ENCODE measurements around the gene GNG3. TPM values are rescaled to one million over a fixed set of nuclear protein-coding genes. Genes with fewer than 3 reads are reported as not detected.

Gene GNG3
- total and polyA plus RNA-seq, 2 experiments from 2014 or later = 2.1 to 7.2 TPM

DNA sequence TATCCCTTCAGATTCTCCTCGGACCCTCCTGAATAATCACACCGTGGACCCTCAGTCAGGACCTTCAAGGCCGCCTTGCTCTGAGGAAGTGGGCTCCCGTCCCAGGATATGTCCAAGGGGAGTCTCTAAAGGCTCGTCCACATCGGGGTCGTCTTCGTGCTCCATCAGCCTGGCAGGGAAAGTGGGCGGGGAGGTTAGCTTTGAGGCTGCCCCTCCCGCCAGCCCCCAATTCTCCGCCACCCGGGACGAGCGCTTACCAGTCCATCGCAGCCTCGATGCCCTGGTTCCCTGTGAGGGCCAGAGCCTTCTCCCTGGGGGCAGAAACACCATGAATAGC, 29.1 kb upstream of the GNG3 start (continued):
- TF ChIP-seq ETS1 (IDR thresholded peaks at IDR 0.05) (no peak), ZNF114 (CRISPR knock-in tag; IDR thresholded peaks at IDR 0.05) (no peak), EZH2 (IDR thresholded peaks at IDR 0.05; ENCODE audit: low read depth, unreplicated experiment) (no peak)
- TF ChIP-seq, protein P1, sequence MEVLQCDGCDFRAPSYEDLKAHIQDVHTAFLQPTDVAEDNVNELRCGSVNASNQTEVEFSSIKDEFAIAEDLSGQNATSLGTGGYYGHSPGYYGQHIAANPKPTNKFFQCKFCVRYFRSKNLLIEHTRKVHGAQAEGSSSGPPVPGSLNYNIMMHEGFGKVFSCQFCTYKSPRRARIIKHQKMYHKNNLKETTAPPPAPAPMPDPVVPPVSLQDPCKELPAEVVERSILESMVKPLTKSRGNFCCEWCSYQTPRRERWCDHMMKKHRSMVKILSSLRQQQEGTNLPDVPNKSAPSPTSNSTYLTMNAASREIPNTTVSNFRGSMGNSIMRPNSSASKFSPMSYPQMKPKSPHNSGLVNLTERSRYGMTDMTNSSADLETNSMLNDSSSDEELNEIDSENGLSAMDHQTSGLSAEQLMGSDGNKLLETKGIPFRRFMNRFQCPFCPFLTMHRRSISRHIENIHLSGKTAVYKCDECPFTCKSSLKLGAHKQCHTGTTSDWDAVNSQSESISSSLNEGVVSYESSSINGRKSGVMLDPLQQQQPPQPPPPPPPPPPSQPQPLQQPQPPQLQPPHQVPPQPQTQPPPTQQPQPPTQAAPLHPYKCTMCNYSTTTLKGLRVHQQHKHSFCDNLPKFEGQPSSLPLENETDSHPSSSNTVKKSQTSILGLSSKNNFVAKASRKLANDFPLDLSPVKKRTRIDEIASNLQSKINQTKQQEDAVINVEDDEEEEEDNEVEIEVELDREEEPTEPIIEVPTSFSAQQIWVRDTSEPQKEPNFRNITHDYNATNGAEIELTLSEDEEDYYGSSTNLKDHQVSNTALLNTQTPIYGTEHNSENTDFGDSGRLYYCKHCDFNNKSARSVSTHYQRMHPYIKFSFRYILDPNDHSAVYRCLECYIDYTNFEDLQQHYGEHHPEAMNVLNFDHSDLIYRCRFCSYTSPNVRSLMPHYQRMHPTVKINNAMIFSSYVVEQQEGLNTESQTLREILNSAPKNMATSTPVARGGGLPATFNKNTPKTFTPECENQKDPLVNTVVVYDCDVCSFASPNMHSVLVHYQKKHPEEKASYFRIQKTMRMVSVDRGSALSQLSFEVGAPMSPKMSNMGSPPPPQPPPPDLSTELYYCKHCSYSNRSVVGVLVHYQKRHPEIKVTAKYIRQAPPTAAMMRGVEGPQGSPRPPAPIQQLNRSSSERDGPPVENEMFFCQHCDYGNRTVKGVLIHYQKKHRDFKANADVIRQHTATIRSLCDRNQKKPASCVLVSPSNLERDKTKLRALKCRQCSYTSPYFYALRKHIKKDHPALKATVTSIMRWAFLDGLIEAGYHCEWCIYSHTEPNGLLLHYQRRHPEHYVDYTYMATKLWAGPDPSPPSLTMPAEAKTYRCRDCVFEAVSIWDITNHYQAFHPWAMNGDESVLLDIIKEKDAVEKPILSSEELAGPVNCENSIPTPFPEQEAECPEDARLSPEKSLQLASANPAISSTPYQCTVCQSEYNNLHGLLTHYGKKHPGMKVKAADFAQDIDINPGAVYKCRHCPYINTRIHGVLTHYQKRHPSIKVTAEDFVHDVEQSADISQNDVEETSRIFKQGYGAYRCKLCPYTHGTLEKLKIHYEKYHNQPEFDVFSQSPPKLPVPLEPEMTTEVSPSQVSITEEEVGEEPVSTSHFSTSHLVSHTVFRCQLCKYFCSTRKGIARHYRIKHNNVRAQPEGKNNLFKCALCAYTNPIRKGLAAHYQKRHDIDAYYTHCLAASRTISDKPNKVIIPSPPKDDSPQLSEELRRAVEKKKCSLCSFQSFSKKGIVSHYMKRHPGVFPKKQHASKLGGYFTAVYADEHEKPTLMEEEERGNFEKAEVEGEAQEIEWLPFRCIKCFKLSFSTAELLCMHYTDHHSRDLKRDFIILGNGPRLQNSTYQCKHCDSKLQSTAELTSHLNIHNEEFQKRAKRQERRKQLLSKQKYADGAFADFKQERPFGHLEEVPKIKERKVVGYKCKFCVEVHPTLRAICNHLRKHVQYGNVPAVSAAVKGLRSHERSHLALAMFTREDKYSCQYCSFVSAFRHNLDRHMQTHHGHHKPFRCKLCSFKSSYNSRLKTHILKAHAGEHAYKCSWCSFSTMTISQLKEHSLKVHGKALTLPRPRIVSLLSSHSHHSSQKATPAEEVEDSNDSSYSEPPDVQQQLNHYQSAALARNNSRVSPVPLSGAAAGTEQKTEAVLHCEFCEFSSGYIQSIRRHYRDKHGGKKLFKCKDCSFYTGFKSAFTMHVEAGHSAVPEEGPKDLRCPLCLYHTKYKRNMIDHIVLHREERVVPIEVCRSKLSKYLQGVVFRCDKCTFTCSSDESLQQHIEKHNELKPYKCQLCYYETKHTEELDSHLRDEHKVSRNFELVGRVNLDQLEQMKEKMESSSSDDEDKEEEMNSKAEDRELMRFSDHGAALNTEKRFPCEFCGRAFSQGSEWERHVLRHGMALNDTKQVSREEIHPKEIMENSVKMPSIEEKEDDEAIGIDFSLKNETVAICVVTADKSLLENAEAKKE (CRISPR knock-in tag; IDR thresholded peaks at IDR 0.05) = no peak

DNA sequence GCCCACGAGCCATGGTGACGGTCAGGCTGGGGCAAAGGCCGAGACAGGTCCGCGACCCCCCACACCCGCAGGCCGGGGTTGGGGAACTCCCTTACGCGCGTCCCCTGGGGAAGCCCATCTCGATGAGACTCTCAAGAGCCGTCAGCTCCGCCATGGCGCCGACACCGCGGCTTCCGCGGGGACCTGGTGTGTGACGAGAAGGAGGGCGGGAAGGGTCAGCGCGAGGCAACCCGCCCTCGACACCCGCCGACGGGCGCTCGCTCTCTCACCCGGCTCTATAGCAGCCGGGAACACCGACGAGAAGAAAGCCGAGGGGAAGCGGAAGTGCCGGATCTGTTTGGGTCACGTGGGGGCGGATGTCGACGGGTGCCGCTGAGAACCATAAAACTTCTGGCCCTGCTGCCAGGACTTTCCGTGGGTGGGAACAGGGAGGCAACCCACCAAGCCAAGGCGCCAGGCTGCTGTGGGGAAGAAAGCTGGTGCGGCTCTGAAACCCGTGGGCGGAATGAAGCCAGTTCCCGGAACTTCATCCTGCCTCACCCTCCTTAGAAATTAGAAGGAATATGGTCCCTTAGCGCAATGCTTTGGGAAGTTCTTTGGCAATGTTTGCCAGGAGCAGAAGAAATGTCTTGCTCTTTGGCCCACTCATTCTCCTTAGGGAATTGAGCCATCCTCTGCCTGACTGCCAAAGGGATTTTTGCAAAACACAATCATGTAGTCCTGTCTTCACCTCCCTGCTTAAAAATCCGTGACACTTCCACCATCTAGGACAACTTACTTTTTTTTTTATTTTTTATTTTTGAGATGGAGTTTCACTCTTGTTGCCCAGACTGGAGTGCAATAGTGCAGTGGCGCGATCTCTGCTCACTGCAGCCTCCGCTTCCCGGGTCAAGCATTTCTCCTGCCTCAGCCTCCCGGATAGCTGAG, 28.4 kb upstream of the GNG3 start, which contains the start of gene UBXN1:
Gene UBXN1 (minus strand): TSS at position 304 of the 927 bp plus-strand sequence. CDS start 150 bp downstream, at position 154.
- ATAC-seq (peak; percentile 89), DNase-seq (ENCODE audit: low spot score) (peak; percentile 92)
- Histone ChIP-seq H3K27me3 (ENCODE audit: insufficient read depth) (no peaks in the 10 kb centered on the region), H3K4me2 (peak within 1 kb of the TSS; percentile 98), H3K27ac (ENCODE audit: low read depth) (peak within 1 kb of the TSS; percentile 69), H4K20me1 (replicated peaks; ENCODE audit: insufficient read depth) (no peaks in the 10 kb centered on the region), H2AFZ (peak within 1 kb of the TSS; percentile 87), H3K9me2 (ENCODE audit: insufficient read depth) (no peaks in the 10 kb centered on the region), H3K4me3 (peak within 1 kb of the TSS; percentile 99), H3K4me1 (ENCODE audit: insufficient read depth) (peaks cover 11% of the 10 kb centered on the region), H3F3A (replicated peaks; ENCODE audit: low read depth) (peaks cover 22% of the 10 kb centered on the region), H3K79me2 (replicated peaks; ENCODE audit: insufficient read depth) (peaks cover 17% of the 10 kb centered on the region), H3K36me3 (ENCODE audit: insufficient read depth) (no peaks in the 10 kb centered on the region)
- H3K4me3 Mint-ChIP-seq = peak within 1 kb of the TSS; percentile 80
- peak within 1 kb of the TSS; percentile 95 for H3K27ac Mint-ChIP-seq
- H3K27me3 Mint-ChIP-seq (ENCODE audit: insufficient read depth, low read depth, poor library complexity) = peaks cover 7% of the 10 kb centered on the region
- peaks cover 34% of the 10 kb centered on the region for H3K36me3 Mint-ChIP-seq (ENCODE audit: low read depth)
- no peaks in the 10 kb centered on the region for H3K9me3 Mint-ChIP-seq
- peaks cover 20% of the 10 kb centered on the region for H3K4me1 Mint-ChIP-seq
- no peak for TF ChIP-seq EZH2 (IDR thresholded peaks at IDR 0.05; ENCODE audit: low read depth, unreplicated experiment)
- TF ChIP-seq JUNB (IDR thresholded peaks at IDR 0.05; ENCODE audit: unreplicated experiment) = no peak
- no peak for TF ChIP-seq ZNF114 (CRISPR knock-in tag; IDR thresholded peaks at IDR 0.05)
- TF ChIP-seq POLR2AphosphoS5 (IDR thresholded peaks at IDR 0.05; ENCODE audit: low read depth) = peak; percentile 77
- TF ChIP-seq, protein P1 (CRISPR knock-in tag; IDR thresholded peaks at IDR 0.05) = no peak

All from GM23338 (cell line).